GM18505 (cell line): ENCODE results near the gene C1orf21.

Source experiments
- ATAC-seq: cut with Tn5 transposase; IDR thresholded peaks from one replicate; pipeline ENCODE4 v1.9.1; 2021; ENCODE audit not compliant: unreplicated experiment
- POLR2A ChIP-seq: IDR thresholded peaks from 4 replicates; pipeline ENCODE4 v1.6.1; 2011; ENCODE audit warnings: borderline replicate concordance; ENCODE audit not compliant: insufficient read depth, insufficient read length; ENCODE audit errors: extremely low read depth

Gene C1orf21

DNA sequence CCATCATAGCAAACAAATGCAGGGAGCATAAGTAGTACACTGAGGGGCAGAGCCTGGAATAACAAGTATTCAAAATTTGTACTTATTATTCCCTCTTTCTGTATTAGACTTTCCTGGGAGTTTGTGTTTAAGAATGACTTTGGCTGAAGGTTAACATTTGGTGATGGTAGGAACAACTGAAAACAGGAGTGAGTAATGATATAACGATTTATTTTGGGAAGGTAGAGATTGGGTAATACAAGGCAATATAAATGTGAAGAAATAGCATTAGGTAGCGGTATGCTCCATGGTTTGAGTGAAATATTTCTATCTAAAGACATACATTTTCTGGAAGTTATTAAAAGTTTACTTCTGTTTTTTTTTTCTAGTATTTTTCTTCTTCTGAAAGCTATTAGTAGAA lies 18.5 kb upstream of the C1orf21 start:
- TF ChIP-seq POLR2A, result no peak
- ATAC-seq, result no peak

GRCh38 chr1:184370850-184371249 lies 16.0 kb upstream of the C1orf21 start:
- no peak for TF ChIP-seq POLR2A
- ATAC-seq, result no peak

DNA sequence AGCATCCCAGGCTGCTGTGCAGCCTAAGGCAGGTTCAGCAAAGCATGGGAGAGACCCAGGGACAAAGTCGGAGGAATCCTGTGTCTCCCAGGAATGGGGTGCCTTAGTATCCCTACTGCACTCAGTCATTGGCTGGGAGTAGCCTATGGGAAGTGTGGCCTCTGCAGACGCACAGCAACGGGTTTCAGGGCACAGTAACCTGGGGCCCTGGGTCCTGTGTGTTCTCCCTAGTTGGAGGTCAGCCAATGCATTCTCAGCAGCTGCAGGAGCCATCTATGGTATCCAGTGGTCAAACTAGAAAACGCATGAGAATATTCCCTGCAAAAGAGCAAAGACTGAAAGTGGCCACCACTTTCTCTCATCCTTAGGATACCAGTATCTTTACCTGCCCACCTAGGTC lies 13.7 kb upstream of the C1orf21 start:
- TF ChIP-seq POLR2A, result no peak
- ATAC-seq, result no peak

GRCh38 chr1:184376369-184376768 lies 10.5 kb upstream of the C1orf21 start:
- no peak for ATAC-seq
- no peak for TF ChIP-seq POLR2A

DNA sequence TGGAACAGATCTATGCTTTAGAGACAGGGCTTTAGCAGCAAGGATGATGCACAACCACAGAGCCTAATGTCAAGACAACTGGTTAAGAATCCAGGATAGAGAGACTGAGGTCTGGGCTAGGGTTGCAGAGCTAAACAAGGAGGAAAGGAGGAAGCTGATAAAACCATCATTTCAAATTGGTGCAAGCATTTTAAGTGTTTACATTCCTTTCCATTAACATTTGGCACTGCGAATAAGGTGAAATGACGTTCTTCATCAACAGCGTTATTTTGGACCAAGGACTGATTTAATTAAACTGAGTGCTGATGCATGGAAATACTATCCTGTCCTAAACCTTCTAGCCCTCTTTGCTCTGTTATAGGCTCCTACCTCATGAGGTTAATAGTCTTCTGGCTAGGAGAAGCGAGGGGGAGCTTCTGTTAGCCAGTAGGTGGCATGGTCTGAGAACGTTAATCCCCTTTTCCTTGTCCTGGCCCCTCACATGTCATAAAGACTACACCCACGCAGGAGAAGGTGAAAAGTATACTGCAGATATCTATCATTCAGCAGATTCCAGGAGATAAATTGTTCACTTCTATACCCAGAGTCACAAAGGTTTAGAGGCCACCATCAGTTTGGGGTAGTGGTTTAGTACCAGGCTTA lies 7.6 kb upstream of the C1orf21 start:
- no peak for ATAC-seq
- no peak for TF ChIP-seq POLR2A

GRCh38 chr1:184380468-184380867 lies 6.4 kb upstream of the C1orf21 start:
- no peak for ATAC-seq
- TF ChIP-seq POLR2A, result no peak

DNA sequence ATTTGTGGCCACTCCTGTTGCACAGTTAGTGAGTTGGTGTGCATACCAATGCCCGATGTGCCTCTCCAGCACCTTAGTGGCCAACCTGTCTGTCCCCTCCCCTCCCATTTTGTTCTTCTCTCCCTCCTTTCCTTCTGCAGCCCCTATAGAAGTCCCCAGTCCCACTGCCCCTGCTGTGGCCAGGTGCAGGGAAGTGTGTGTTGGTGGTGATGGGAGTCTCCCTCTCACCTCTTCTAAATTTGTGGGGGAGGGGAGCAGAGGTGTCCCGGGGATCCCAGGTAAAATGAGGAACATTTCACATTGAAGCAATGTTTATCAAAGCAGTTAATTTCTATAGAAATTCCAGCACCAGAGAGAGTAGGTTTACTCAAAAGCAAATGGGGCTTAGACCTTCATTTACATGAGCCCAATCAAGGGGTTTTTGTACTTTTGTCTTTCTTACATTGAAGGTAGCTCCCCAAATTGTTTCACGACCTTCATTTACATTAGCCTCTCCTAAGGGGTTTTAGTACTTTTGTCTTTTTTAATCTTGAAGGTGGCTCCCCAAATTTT lies 3.0 kb upstream of the C1orf21 start:
- TF ChIP-seq POLR2A, result no peak
- ATAC-seq, result no peak

DNA sequence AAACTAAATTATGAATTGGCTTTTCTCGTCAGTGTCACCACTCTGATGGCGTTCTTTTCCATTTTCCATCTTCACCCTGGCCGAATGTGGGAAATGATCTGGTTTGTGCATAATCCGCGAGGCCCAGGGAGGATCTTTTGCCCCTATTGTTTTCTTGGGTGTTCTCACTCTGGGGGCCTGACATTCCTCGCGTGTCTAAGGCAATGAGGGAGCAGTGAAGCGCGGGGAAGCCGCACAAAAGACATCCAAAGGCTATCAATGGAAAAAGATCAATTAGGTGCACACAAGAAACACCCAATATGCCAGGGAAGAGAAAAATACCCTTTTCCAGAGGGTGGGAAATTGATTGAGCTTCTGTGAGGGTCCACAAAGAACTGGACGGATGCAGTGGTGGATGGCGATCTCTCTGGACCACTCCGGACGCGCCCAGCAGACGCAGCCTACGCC lies 941 bp upstream of the C1orf21 start:
- no peak for ATAC-seq
- no peak for TF ChIP-seq POLR2A

DNA sequence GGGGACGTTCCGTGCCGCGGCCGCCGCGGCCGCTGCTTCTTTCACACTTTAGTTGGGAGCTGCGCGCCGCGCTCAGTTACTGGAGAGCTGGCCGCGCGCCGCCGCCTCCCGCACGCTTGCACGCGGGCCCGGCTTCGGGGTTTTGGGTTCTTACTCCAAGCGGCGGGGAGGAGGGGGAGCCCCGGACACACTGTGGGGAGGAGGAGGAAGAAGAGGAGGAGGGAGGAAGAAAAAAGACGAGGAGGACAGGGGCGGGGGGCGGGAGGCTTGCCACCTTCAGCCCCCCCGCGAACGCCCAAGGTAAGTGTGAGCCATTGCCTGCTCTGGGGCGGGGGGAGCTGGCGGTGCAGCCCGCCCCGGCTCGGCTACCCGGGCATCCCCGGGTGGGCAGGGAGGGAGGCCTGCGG lies 243 bp downstream of the C1orf21 start:
- ATAC-seq, result no peak

DNA sequence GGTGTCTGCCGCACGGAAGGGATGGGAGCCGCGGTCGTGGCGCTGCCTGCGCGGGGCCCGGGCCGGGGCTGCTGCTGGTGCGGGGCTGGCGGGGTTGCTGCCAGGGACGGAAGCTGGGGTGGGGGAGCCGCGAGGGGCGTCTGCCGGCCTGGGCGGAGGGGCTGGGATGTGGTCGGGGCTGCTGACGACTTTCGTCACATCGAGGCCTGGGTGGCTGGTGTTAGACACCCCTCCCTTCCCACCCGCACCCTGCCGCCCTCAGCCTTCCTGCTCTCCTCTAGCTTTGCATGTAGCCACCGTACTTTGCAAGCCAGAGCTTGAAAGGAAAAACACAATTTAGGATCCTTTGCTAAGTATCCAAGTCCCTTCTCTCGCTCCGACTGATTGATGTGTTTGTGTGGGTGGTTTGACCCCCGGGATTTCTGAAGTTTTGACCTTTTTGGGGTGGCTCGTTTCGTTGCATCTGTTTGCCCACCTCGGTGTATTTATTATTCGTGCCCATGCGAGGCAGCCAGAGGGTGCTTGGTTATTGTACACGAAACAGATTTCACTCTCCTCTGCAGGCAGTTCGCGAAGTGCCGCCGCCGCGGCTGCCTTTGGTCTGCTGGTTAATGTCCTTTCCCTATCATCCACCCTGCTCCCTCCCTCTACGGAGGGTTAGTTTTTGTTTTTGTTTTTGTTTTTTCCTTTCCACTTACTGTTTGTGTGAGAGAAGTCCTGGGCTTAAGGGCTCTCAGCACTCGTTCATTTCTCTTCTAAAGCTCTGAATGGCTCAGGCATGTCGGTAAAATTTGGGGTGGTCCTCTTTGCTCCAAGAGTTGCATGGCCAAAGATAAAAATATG lies 868 bp downstream of the C1orf21 start:
- no peak for TF ChIP-seq POLR2A
- peak; percentile 29 for ATAC-seq

More for the DNA sequence above, 243 bp downstream of the C1orf21 start:
- TF ChIP-seq POLR2A, result peak; percentile 7

- ATAC-seq, result no peak
- TF ChIP-seq POLR2A, result no peak
These were observed 1.6 kb downstream of the C1orf21 start for GRCh38 chr1:184388319-184388889.

DNA sequence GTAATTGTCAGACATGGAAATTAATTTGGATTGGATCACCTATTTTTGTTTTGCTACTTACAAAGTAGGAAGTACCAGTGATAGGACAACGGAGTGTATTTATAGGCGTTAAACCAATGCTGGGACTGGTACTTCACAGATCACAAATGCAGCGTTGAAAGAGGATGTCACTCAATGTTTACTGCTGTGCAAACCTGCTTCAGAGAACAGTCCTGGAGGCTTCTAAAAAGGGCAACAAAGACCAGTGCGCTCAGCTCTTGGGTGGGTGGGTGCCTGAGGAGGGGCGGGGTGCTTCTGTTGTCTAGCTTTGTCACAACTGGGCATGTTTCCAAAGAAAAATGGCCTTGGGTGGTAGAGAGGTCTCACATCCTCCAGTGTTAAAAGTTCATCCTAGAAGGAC lies 2.1 kb downstream of the C1orf21 start:
- no peak for TF ChIP-seq POLR2A
- ATAC-seq, result no peak

DNA sequence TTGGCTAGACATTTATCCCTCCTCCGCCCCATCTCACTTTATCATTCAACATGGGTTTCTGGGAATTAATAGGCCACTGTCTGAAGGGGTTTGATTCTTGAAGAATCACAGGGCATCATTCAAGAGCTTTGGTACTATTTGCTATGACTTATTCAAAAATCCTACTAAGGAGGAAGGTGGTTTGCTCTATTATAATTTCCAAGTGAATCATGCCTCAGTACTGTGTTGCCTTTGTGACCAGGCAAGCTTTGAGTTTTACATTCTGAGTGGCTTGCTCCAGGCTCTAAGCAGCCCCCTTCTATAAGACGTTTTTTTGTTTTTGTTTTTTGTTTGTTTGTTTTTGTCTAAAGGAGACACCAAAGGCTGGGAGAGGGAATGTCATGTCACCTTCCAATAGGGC lies 2.6 kb downstream of the C1orf21 start:
- TF ChIP-seq POLR2A, result no peak
- no peak for ATAC-seq
